HepG2 (cell line): ENCODE data around the gene KDM4F. TPM values are rescaled to one million over a fixed set of nuclear protein-coding genes. Genes with fewer than 3 reads are reported as not detected.

Source experiments
- AGO2 ChIP-seq: fragments of 200-400 bp; formaldehyde crosslinking; optimal IDR thresholded peaks from 2 replicates; pipeline ENCODE3; 2017; ENCODE audit warnings: mild to moderate bottlenecking, low read depth, low read length, moderate library complexity
- BRCA1 ChIP-seq: sonication (generic); formaldehyde crosslinking; IDR thresholded peaks from 2 replicates; pipeline ENCODE4 v1.4.0; 2020; ENCODE audit warnings: missing genetic modification reagents
- GTF3A ChIP-seq: sonication (generic); formaldehyde crosslinking; conservative IDR thresholded peaks from 2 replicates; pipeline ENCODE4 v1.4.0; 2020; ENCODE audit warnings: mild to moderate bottlenecking, missing genetic modification reagents
- IKZF4 ChIP-seq: sonication (generic); formaldehyde crosslinking; IDR thresholded peaks from 2 replicates; pipeline ENCODE4 v1.5.1; 2020; ENCODE audit warnings: borderline replicate concordance, mild to moderate bottlenecking, low read depth, missing genetic modification reagents; ENCODE audit errors: not compliant biosample characterization
- KDM5B ChIP-seq: sonication (generic); formaldehyde crosslinking; IDR thresholded peaks from 2 replicates; pipeline ENCODE4 v1.4.0; 2020; ENCODE audit warnings: missing genetic modification reagents, mild to moderate bottlenecking, borderline replicate concordance
- MLLT10 ChIP-seq: sonication (generic); formaldehyde crosslinking; IDR thresholded peaks from 2 replicates; pipeline ENCODE4 v1.4.0; 2020; ENCODE audit warnings: missing genetic modification reagents
- NBN ChIP-seq: fragments of 450-650 bp; conservative IDR thresholded peaks from 2 replicates; pipeline ENCODE4 v1.6.1; 2017
- NFRKB ChIP-seq: fragments of 450-650 bp; IDR thresholded peaks from 2 replicates; pipeline ENCODE4 v1.6.1; 2017
- NR2C2 ChIP-seq: sonication (generic); formaldehyde crosslinking; IDR thresholded peaks from 2 replicates; pipeline ENCODE4 v1.4.0; 2020; ENCODE audit warnings: missing genetic modification reagents, mild to moderate bottlenecking, moderate library complexity, borderline replicate concordance
- PAX8 ChIP-seq: sonication (generic); formaldehyde crosslinking; IDR thresholded peaks from 2 replicates; pipeline ENCODE4 v1.8.0; 2022; ENCODE audit warnings: mild to moderate bottlenecking, missing genetic modification reagents, borderline replicate concordance
- PCBP2 ChIP-seq: fragments of 200-400 bp; formaldehyde crosslinking; optimal IDR thresholded peaks from 2 replicates; pipeline ENCODE3; 2018; ENCODE audit warnings: low read length, low read depth; ENCODE audit not compliant: poor library complexity, severe bottlenecking
- PHB2 ChIP-seq: fragments of 450-650 bp; IDR thresholded peaks from 2 replicates; pipeline ENCODE4 v1.6.1; 2018; ENCODE audit not compliant: partially characterized antibody
- SCMH1 ChIP-seq: sonication (generic); formaldehyde crosslinking; IDR thresholded peaks from 2 replicates; pipeline ENCODE4 v1.9.0; 2021; ENCODE audit warnings: missing genetic modification reagents, mild to moderate bottlenecking, borderline replicate concordance
- YEATS2 ChIP-seq: sonication (generic); formaldehyde crosslinking; IDR thresholded peaks from 2 replicates; pipeline ENCODE4 v1.4.0; 2020; ENCODE audit warnings: missing genetic modification reagents, borderline replicate concordance
- ZFP62 ChIP-seq: sonication (generic); formaldehyde crosslinking; IDR thresholded peaks from 2 replicates; pipeline ENCODE4 v1.4.0; 2020; ENCODE audit warnings: missing genetic modification reagents
- ZNF33A ChIP-seq: sonication (generic); formaldehyde crosslinking; IDR thresholded peaks from 2 replicates; pipeline ENCODE4 v1.5.1; 2020; ENCODE audit warnings: missing genetic modification reagents, mild to moderate bottlenecking, moderate library complexity, borderline replicate concordance
- ZNF460 ChIP-seq: sonication (generic); formaldehyde crosslinking; IDR thresholded peaks from 2 replicates; pipeline ENCODE4 v1.5.1; 2020; ENCODE audit warnings: missing genetic modification reagents, mild to moderate bottlenecking, borderline replicate concordance
- ZNF720 ChIP-seq: sonication (generic); formaldehyde crosslinking; IDR thresholded peaks from 2 replicates; pipeline ENCODE4 v1.4.0; 2020; ENCODE audit warnings: missing genetic modification reagents
- ZNF891 ChIP-seq: sonication (generic); formaldehyde crosslinking; IDR thresholded peaks from 2 replicates; pipeline ENCODE4 v1.5.0; 2020; ENCODE audit warnings: mild to moderate bottlenecking, missing genetic modification reagents
- ZSCAN29 ChIP-seq: sonication (generic); formaldehyde crosslinking; conservative IDR thresholded peaks from 2 replicates; pipeline ENCODE4 v1.4.0; 2020; ENCODE audit warnings: mild to moderate bottlenecking, missing genetic modification reagents
- polyA plus RNA-seq, 8 experiments: library from polyadenylated mRNA; depleted of rRNA in 3 of 8; stranded (reverse) in 7 of 8; unstranded in 1 of 8; fragments of >200 nt; fragmentation: Illumina TruSeq in 4 of 8; extraction: Trizol in 4 of 8; gene quantifications; 2 replicates each; pipeline versions ENCODE4 v1.2.1 to v1.2.3, GENCODE V29; 2011 to 2016; ENCODE audit warnings: low read depth in 4 of 8, missing spikeins in 1 of 8, mixed read lengths in 1 of 8; ENCODE audit not compliant: insufficient read depth in 1 of 8
- total RNA-seq, 5 experiments: library from RNA; depleted of rRNA; stranded (reverse); fragments of >200 nt; fragmentation: Illumina TruSeq; extraction: Trizol; gene quantifications; 2 replicates each; pipeline ENCODE4 v1.2.3, GENCODE V29; 2016; ENCODE audit warnings: low read depth in 1 of 5
- TF ChIP-seq, protein P1 (sequence below): sonication (generic); formaldehyde crosslinking; IDR thresholded peaks from 2 replicates; pipeline ENCODE4 v1.5.1; 2020; ENCODE audit warnings: mild to moderate bottlenecking, missing genetic modification reagents, moderate library complexity
- TF ChIP-seq, protein P2 (sequence below): sonication (generic); formaldehyde crosslinking; IDR thresholded peaks from 2 replicates; pipeline ENCODE4 v1.8.1; 2023; ENCODE audit warnings: missing genetic modification reagents, mild to moderate bottlenecking, borderline replicate concordance
- TF ChIP-seq, protein P3 (sequence below): sonication (generic); formaldehyde crosslinking; IDR thresholded peaks from 2 replicates; pipeline ENCODE4 v1.5.1; 2020; ENCODE audit warnings: mild to moderate bottlenecking, missing genetic modification reagents, moderate library complexity
- TF ChIP-seq, protein P4 (sequence below): sonication (generic); formaldehyde crosslinking; IDR thresholded peaks from 2 replicates; pipeline ENCODE4 v1.4.0; 2020; ENCODE audit warnings: mild to moderate bottlenecking, missing genetic modification reagents

The KDM4F gene
- total and polyA plus RNA-seq, 2 of the 13 experiments (the other 11 are each of a cell fraction or from before 2014, with no cell fraction given) = not detected

DNA sequence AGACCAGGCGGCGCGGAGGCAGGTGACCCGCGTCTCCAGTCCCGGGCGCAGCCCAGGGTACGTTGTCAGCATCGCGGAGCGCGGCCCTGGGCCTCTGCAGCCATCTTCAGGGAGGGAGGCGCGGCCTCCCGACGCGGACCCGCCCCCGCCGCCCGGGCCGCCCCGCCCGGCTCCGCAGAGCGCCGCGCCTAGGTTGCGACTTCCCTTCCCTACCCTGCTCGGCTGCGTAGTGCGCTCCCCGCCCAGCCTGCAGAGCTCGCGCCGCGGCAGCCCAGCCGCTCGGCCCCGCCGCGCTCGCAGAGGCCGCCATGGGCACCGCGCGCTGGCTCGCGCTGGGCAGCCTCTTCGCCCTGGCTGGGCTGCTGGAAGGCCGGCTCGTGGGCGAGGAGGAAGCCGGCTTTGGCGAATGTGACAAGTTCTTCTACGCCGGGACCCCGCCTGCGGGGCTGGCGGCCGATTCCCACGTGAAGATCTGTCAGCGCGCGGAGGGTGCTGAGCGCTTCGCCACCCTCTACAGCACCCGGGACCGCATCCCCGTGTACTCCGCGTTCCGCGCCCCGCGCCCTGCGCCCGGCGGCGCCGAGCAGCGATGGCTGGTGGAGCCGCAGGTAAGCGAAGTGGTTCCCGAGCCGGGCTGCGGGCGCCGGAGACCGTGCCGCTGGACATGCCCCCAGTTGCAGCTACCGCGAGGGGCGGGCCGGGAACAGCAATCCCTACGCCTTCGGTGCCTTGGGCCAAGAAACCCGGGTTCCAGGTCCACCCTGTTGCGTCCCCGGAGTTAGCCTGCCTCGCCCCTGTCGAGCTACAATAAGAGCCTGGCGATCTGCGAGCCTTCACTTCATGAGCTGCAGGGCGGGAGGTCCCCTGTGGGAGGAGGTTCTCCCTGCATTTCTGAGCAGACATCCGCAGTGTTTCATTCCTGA, 40.7 kb downstream of the KDM4F start, which contains the start of gene ENDOD1 (continued):
- TF ChIP-seq, protein P1, sequence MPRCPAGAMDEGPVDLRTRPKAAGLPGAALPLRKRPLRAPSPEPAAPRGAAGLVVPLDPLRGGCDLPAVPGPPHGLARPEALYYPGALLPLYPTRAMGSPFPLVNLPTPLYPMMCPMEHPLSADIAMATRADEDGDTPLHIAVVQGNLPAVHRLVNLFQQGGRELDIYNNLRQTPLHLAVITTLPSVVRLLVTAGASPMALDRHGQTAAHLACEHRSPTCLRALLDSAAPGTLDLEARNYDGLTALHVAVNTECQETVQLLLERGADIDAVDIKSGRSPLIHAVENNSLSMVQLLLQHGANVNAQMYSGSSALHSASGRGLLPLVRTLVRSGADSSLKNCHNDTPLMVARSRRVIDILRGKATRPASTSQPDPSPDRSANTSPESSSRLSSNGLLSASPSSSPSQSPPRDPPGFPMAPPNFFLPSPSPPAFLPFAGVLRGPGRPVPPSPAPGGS (CRISPR knock-in tag) = 0 out of 2 replicates have a peak, but pooled peaks have one; percentile 58
- no peak for TF ChIP-seq NBN
- TF ChIP-seq ZNF720 (CRISPR knock-in tag) = no peak
- TF ChIP-seq, protein P2, sequence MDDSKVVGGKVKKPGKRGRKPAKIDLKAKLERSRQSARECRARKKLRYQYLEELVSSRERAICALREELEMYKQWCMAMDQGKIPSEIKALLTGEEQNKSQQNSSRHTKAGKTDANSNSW (CRISPR knock-in tag) = no peak
- no peak for TF ChIP-seq YEATS2 (CRISPR knock-in tag)
- peak; percentile 88; the same call in 1 of the 2 replicates for TF ChIP-seq PAX8 (CRISPR knock-in tag)
- no peak for TF ChIP-seq PHB2
- peak; percentile 31; the same call in 1 of the 2 replicates for TF ChIP-seq ZNF891 (CRISPR knock-in tag)
- TF ChIP-seq, protein P3, sequence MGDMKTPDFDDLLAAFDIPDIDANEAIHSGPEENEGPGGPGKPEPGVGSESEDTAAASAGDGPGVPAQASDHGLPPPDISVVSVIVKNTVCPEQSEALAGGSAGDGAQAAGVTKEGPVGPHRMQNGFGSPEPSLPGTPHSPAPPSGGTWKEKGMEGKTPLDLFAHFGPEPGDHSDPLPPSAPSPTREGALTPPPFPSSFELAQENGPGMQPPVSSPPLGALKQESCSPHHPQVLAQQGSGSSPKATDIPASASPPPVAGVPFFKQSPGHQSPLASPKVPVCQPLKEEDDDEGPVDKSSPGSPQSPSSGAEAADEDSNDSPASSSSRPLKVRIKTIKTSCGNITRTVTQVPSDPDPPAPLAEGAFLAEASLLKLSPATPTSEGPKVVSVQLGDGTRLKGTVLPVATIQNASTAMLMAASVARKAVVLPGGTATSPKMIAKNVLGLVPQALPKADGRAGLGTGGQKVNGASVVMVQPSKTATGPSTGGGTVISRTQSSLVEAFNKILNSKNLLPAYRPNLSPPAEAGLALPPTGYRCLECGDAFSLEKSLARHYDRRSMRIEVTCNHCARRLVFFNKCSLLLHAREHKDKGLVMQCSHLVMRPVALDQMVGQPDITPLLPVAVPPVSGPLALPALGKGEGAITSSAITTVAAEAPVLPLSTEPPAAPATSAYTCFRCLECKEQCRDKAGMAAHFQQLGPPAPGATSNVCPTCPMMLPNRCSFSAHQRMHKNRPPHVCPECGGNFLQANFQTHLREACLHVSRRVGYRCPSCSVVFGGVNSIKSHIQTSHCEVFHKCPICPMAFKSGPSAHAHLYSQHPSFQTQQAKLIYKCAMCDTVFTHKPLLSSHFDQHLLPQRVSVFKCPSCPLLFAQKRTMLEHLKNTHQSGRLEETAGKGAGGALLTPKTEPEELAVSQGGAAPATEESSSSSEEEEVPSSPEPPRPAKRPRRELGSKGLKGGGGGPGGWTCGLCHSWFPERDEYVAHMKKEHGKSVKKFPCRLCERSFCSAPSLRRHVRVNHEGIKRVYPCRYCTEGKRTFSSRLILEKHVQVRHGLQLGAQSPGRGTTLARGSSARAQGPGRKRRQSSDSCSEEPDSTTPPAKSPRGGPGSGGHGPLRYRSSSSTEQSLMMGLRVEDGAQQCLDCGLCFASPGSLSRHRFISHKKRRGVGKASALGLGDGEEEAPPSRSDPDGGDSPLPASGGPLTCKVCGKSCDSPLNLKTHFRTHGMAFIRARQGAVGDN (CRISPR knock-in tag) = peak; percentile 74
- TF ChIP-seq MLLT10 (CRISPR knock-in tag) = no peak
- no peak for TF ChIP-seq PCBP2
- no peak for TF ChIP-seq GTF3A (CRISPR knock-in tag)
- TF ChIP-seq SCMH1 (CRISPR knock-in tag) = no peak
- no peak for TF ChIP-seq ZNF33A
- no peak for TF ChIP-seq NR2C2 (CRISPR knock-in tag)
- TF ChIP-seq KDM5B (CRISPR knock-in tag) = no peak
- TF ChIP-seq IKZF4 (CRISPR knock-in tag) = peak; percentile 57
- TF ChIP-seq ZFP62 (CRISPR knock-in tag) = no peak
- no peak for TF ChIP-seq NFRKB
- TF ChIP-seq AGO2 = peak; percentile 30
- TF ChIP-seq BRCA1 = no peak
- 0 out of 2 replicates have a peak, but pooled peaks have one; percentile 33 for TF ChIP-seq ZSCAN29
- no peak for TF ChIP-seq ZNF460 (CRISPR knock-in tag)
- TF ChIP-seq, protein P4, sequence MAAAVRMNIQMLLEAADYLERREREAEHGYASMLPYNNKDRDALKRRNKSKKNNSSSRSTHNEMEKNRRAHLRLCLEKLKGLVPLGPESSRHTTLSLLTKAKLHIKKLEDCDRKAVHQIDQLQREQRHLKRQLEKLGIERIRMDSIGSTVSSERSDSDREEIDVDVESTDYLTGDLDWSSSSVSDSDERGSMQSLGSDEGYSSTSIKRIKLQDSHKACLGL = peak; percentile 54; the same call in 1 of the 2 replicates
